HUES6 (cell line): ENCODE results near the gene ALG14.

Experiments
- H3K27ac ChIP-seq: 2 replicates; pipeline ENCODE4 v1.7.0; 2013; ENCODE audit warnings: low read depth, mild to moderate bottlenecking, low read length, inconsistent platforms
- H3K27me3 ChIP-seq: 2 replicates; pipeline ENCODE4 v1.6.1; 2013; ENCODE audit warnings: low read length; ENCODE audit not compliant: control insufficient read depth, insufficient read depth
- H3K36me3 ChIP-seq: 2 replicates; pipeline ENCODE4 v1.6.1; 2013; ENCODE audit warnings: low read length; ENCODE audit not compliant: control insufficient read depth, insufficient read depth
- H3K4me1 ChIP-seq: 2 replicates; pipeline ENCODE4 v1.6.1; 2013; ENCODE audit warnings: low read length; ENCODE audit not compliant: control insufficient read depth, insufficient read depth
- H3K4me3 ChIP-seq: 2 replicates; pipeline ENCODE4 v1.5.1; 2013; ENCODE audit warnings: low read depth, low read length
- H3K9ac ChIP-seq: one replicate; pipeline ENCODE4 v1.6.1; 2013; ENCODE audit warnings: mild to moderate bottlenecking, low read length
- H3K9me3 ChIP-seq: 2 replicates; pipeline ENCODE4 v1.6.1; 2013; ENCODE audit warnings: low read depth, low read length; ENCODE audit not compliant: control insufficient read depth, insufficient read depth

The ALG14 gene

GRCh38 chr1:95042286-95042685, 30.5 kb downstream of the ALG14 start:
- no peaks in the 10 kb centered on the region for H3K9me3 ChIP-seq
- no peaks in the 10 kb centered on the region for H3K36me3 ChIP-seq
- no peak overlapping the region for H3K4me3 ChIP-seq
- no peaks in the 10 kb centered on the region for H3K4me1 ChIP-seq
- H3K9ac ChIP-seq = no peak overlapping the region
- H3K27me3 ChIP-seq = no peaks in the 10 kb centered on the region
- no peak overlapping the region for H3K27ac ChIP-seq

GRCh38 chr1:95041491-95042165, 31.1 kb downstream of the ALG14 start:
- no peaks in the 10 kb centered on the region for H3K27me3 ChIP-seq
- H3K36me3 ChIP-seq = no peaks in the 10 kb centered on the region
- no peak overlapping the region for H3K4me3 ChIP-seq
- no peaks in the 10 kb centered on the region for H3K4me1 ChIP-seq
- no peak overlapping the region for H3K9ac ChIP-seq
- H3K9me3 ChIP-seq = no peaks in the 10 kb centered on the region
- H3K27ac ChIP-seq = no peak overlapping the region

- no peaks in the 10 kb centered on the region for H3K4me1 ChIP-seq
- no peak overlapping the region for H3K4me3 ChIP-seq
- H3K36me3 ChIP-seq = no peaks in the 10 kb centered on the region
- H3K9ac ChIP-seq = no peak overlapping the region
- H3K27ac ChIP-seq = no peak overlapping the region
- H3K27me3 ChIP-seq = no peaks in the 10 kb centered on the region
- H3K9me3 ChIP-seq = no peaks in the 10 kb centered on the region
Measured at GRCh38 chr1:95040032-95040525, 32.7 kb downstream of the ALG14 start.

- no peaks in the 10 kb centered on the region for H3K36me3 ChIP-seq
- no peak overlapping the region for H3K4me3 ChIP-seq
- no peak overlapping the region for H3K9ac ChIP-seq
- H3K4me1 ChIP-seq = no peaks in the 10 kb centered on the region
- no peak overlapping the region for H3K27ac ChIP-seq
- H3K9me3 ChIP-seq = no peaks in the 10 kb centered on the region
- no peaks in the 10 kb centered on the region for H3K27me3 ChIP-seq
Measured at GRCh38 chr1:95039360-95040031, 33.3 kb downstream of the ALG14 start.

GRCh38 chr1:95035536-95035935, 37.2 kb downstream of the ALG14 start:
- Histone ChIP-seq H3K4me1 (no peaks in the 10 kb centered on the region), H3K9ac (no peak overlapping the region), H3K27ac (no peak overlapping the region)

GRCh38 chr1:95034506-95034905, 38.2 kb downstream of the ALG14 start:
- Histone ChIP-seq H3K9me3 (no peaks in the 10 kb centered on the region; the same call in 1 of the 2 replicates), H3K4me1 (no peaks in the 10 kb centered on the region), H3K9ac (no peak overlapping the region), H3K4me3 (no peak overlapping the region), H3K36me3 (no peaks in the 10 kb centered on the region), H3K27ac (no peak overlapping the region), H3K27me3 (no peaks in the 10 kb centered on the region)

More at GRCh38 chr1:95035536-95035935, 37.2 kb downstream of the ALG14 start:
- no peaks in the 10 kb centered on the region for H3K27me3 ChIP-seq
- no peak overlapping the region for H3K4me3 ChIP-seq
- no peaks in the 10 kb centered on the region for H3K36me3 ChIP-seq
- H3K9me3 ChIP-seq = no peaks in the 10 kb centered on the region

- Histone ChIP-seq H3K4me1 (no peaks in the 10 kb centered on the region), H3K27ac (no peak overlapping the region), H3K4me3 (no peak overlapping the region), H3K36me3 (no peaks in the 10 kb centered on the region), H3K9me3 (peaks cover 5% of the 10 kb centered on the region), H3K9ac (no peak overlapping the region), H3K27me3 (no peaks in the 10 kb centered on the region)
Measured at GRCh38 chr1:95033843-95034242, 38.9 kb downstream of the ALG14 start.

- H3K27ac ChIP-seq = no peak overlapping the region
- no peak overlapping the region for H3K9ac ChIP-seq
- H3K4me3 ChIP-seq = no peak overlapping the region
- H3K36me3 ChIP-seq = peaks cover 3% of the 10 kb centered on the region; the same call in 1 of the 2 replicates
- no peaks in the 10 kb centered on the region for H3K27me3 ChIP-seq
- peaks cover 12% of the 10 kb centered on the region for H3K9me3 ChIP-seq
- no peaks in the 10 kb centered on the region for H3K4me1 ChIP-seq
Measured at GRCh38 chr1:95029532-95029931, 43.2 kb downstream of the ALG14 start.

- Histone ChIP-seq H3K9me3 (peaks cover 12% of the 10 kb centered on the region), H3K27me3 (no peaks in the 10 kb centered on the region), H3K4me3 (no peak overlapping the region), H3K36me3 (peaks cover 3% of the 10 kb centered on the region; the same call in 1 of the 2 replicates), H3K4me1 (no peaks in the 10 kb centered on the region), H3K27ac (no peak overlapping the region), H3K9ac (no peak overlapping the region)
Measured at GRCh38 chr1:95028954-95029353, 43.8 kb downstream of the ALG14 start.

GRCh38 chr1:95027046-95027445, 45.7 kb downstream of the ALG14 start:
- H3K27me3 ChIP-seq = no peaks in the 10 kb centered on the region
- no peak overlapping the region for H3K9ac ChIP-seq
- peaks cover 3% of the 10 kb centered on the region; the same call in 1 of the 2 replicates for H3K36me3 ChIP-seq
- no peaks in the 10 kb centered on the region for H3K4me1 ChIP-seq
- peaks cover 12% of the 10 kb centered on the region for H3K9me3 ChIP-seq
- H3K4me3 ChIP-seq = no peak overlapping the region
- no peak overlapping the region for H3K27ac ChIP-seq

GRCh38 chr1:95023399-95024043, 49.2 kb downstream of the ALG14 start:
- Histone ChIP-seq H3K9me3 (peaks cover 7% of the 10 kb centered on the region; the same call in 1 of the 2 replicates), H3K36me3 (peaks cover 3% of the 10 kb centered on the region; the same call in 1 of the 2 replicates), H3K27ac (no peak overlapping the region), H3K27me3 (no peaks in the 10 kb centered on the region), H3K4me1 (peaks cover 6% of the 10 kb centered on the region; the same call in 1 of the 2 replicates), H3K4me3 (no peak overlapping the region), H3K9ac (no peak overlapping the region)
